Breast epithelium (tissue), 4 donors: ENCODE data around the gene RNF41. TPM values are rescaled to one million over a fixed set of nuclear protein-coding genes. Genes with fewer than 3 reads are reported as not detected.

Source experiments
- DNase-seq, 2 donors: peaks; one replicate each; pipeline ENCODE4 v3.0.0-alpha.2; 2019; ENCODE audit warnings: low spot score in 2 of 2
- H3K27ac ChIP-seq, 2 donors: fragments of 200-600 bp; sonication (generic) in 1 of 2; one replicate each; pipeline ENCODE4 v1.5.1; 2016 to 2019; ENCODE audit warnings: mild to moderate bottlenecking in 1 of 2
- H3K27me3 ChIP-seq, 2 donors: fragments of 200-600 bp; sonication (generic) in 1 of 2; one replicate each; pipeline versions ENCODE4 v1.5.1 to v1.6.0; 2017 to 2019; ENCODE audit warnings: control low read depth in 1 of 2, mild to moderate bottlenecking in 1 of 2
- H3K36me3 ChIP-seq: fragments of 200-600 bp; one replicate; pipeline ENCODE4 v1.5.1; 2019
- H3K4me1 ChIP-seq, 2 donors: fragments of 200-600 bp; sonication (generic); one replicate each; pipeline ENCODE4 v1.5.1; 2016 to 2019; ENCODE audit warnings: control low read depth in 1 of 2
- H3K4me3 ChIP-seq, 3 donors: fragments of 200-600 bp; sonication (generic); 1 replicate in 2 of 3; 2 replicates in 1 of 3; pipeline ENCODE4 v1.5.1; 2016 to 2019; ENCODE audit warnings: mild to moderate bottlenecking in 3 of 3, moderate library complexity in 2 of 3
- H3K9me3 ChIP-seq, 2 donors: fragments of 200-600 bp; sonication (generic) in 1 of 2; one replicate each; pipeline ENCODE4 v1.5.1; 2016 to 2019; ENCODE audit warnings: control low read depth in 1 of 2
- POLR2A ChIP-seq: fragments of 450-650 bp; IDR thresholded peaks from one replicate; pipeline ENCODE4 v1.6.1; 2016; ENCODE audit warnings: antibody characterized with exemption, mild to moderate bottlenecking, moderate library complexity
- POLR2AphosphoS5 ChIP-seq, 3 donors: sonication (generic); formaldehyde crosslinking; IDR thresholded peaks; one replicate each; pipeline ENCODE4 v1.6.1; 2017; ENCODE audit warnings: antibody characterized with exemption in 3 of 3
- intact Hi-C: fragments of 100-400 bp; cut with DNase I; formaldehyde crosslinking; loops from one replicate; pipeline ENCODE4 v1.15.1; 2023; ENCODE audit warnings: low total_unique reads
- total RNA-seq, 3 donors: library from RNA; depleted of rRNA; stranded (reverse); fragments of >200 nt; gene quantifications; one replicate each; pipeline ENCODE4 v1.1.0, GENCODE V29; 2016
- TF ChIP-seq, protein P1 (sequence below), 3 donors: fragments of 450-650 bp; IDR thresholded peaks; one replicate each; pipeline ENCODE4 v1.5.1; 2016 to 2017; ENCODE audit warnings: antibody characterized with exemption in 3 of 3, mild to moderate bottlenecking in 3 of 3, moderate library complexity in 3 of 3

The RNF41 gene
- total RNA-seq, 3 donors from 2014 or later: 64.4 to 86.6 (median 81.3) TPM

- Histone ChIP-seq H3K4me3 (no peak overlapping the region), H3K36me3 (peaks cover 20% of the 10 kb centered on the region), H3K4me1 (peaks cover 0 to 12% of the 10 kb centered on the region in 2 donors), H3K27me3 (no peaks in the 10 kb centered on the region), H3K9me3 (no peaks in the 10 kb centered on the region), H3K27ac (no peak overlapping the region)
- TF ChIP-seq POLR2A (no peak), POLR2AphosphoS5 (IDR thresholded peaks at IDR 0.05) (no peak)
- TF ChIP-seq, protein P1, sequence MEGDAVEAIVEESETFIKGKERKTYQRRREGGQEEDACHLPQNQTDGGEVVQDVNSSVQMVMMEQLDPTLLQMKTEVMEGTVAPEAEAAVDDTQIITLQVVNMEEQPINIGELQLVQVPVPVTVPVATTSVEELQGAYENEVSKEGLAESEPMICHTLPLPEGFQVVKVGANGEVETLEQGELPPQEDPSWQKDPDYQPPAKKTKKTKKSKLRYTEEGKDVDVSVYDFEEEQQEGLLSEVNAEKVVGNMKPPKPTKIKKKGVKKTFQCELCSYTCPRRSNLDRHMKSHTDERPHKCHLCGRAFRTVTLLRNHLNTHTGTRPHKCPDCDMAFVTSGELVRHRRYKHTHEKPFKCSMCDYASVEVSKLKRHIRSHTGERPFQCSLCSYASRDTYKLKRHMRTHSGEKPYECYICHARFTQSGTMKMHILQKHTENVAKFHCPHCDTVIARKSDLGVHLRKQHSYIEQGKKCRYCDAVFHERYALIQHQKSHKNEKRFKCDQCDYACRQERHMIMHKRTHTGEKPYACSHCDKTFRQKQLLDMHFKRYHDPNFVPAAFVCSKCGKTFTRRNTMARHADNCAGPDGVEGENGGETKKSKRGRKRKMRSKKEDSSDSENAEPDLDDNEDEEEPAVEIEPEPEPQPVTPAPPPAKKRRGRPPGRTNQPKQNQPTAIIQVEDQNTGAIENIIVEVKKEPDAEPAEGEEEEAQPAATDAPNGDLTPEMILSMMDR (IDR thresholded peaks at IDR 0.05): no peak
- DNase-seq: no peak
- intact Hi-C loops: no loop called here
These were observed 31.4 kb upstream of the RNF41 start for GRCh38 chr12:56253091-56253490.

- Histone ChIP-seq H3K4me1 (peaks cover 0 to 12% of the 10 kb centered on the region in 2 donors), H3K9me3 (no peaks in the 10 kb centered on the region), H3K36me3 (peaks cover 20% of the 10 kb centered on the region), H3K4me3 (no peak overlapping the region), H3K27ac (no peak overlapping the region), H3K27me3 (no peaks in the 10 kb centered on the region)
- TF ChIP-seq, protein P1 (IDR thresholded peaks at IDR 0.05): no peak
- TF ChIP-seq POLR2AphosphoS5 (IDR thresholded peaks at IDR 0.05) (no peak), POLR2A (no peak)
- intact Hi-C loops: no loop called here
- DNase-seq: no peak
These were observed 30.9 kb upstream of the RNF41 start for GRCh38 chr12:56252649-56253048.

GRCh38 chr12:56248711-56249110, 27.0 kb upstream of the RNF41 start:
- H3K36me3 ChIP-seq: peaks cover 32% of the 10 kb centered on the region

GRCh38 chr12:56247923-56248322, 26.2 kb upstream of the RNF41 start:
- DNase-seq: no peak
- no peaks in the 10 kb centered on the region for H3K27me3 ChIP-seq

More at GRCh38 chr12:56248711-56249110, 27.0 kb upstream of the RNF41 start:
- Histone ChIP-seq H3K4me3 (no peak overlapping the region), H3K27ac (no peak overlapping the region), H3K9me3 (no peaks in the 10 kb centered on the region), H3K4me1 (no peaks in the 10 kb centered on the region), H3K27me3 (no peaks in the 10 kb centered on the region)
- intact Hi-C loops: no loop called here
- TF ChIP-seq, protein P1 (IDR thresholded peaks at IDR 0.05): no peak
- TF ChIP-seq POLR2AphosphoS5 (IDR thresholded peaks at IDR 0.05) (no peak), POLR2A (no peak)
- DNase-seq: no peak

GRCh38 chr12:56244494-56244893, 22.8 kb upstream of the RNF41 start:
- H3K36me3 ChIP-seq: peaks cover 23% of the 10 kb centered on the region
- no peak overlapping the region for H3K27ac ChIP-seq
- TF ChIP-seq, protein P1 (IDR thresholded peaks at IDR 0.05): no peak
- TF ChIP-seq POLR2AphosphoS5 (IDR thresholded peaks at IDR 0.05): no peak
- no peak for TF ChIP-seq POLR2A
- H3K4me3 ChIP-seq: no peak overlapping the region
- no peaks in the 10 kb centered on the region for H3K9me3 ChIP-seq
- no peak for DNase-seq
- intact Hi-C loops: no loop called here
- H3K27me3 ChIP-seq: no peaks in the 10 kb centered on the region
- no peaks in the 10 kb centered on the region for H3K4me1 ChIP-seq

More at GRCh38 chr12:56247923-56248322, 26.2 kb upstream of the RNF41 start:
- intact Hi-C loops: no loop called here
- TF ChIP-seq POLR2A: no peak
- TF ChIP-seq, protein P1 (IDR thresholded peaks at IDR 0.05): no peak
- Histone ChIP-seq H3K4me3 (no peak overlapping the region), H3K36me3 (peaks cover 34% of the 10 kb centered on the region), H3K9me3 (no peaks in the 10 kb centered on the region), H3K27ac (no peak overlapping the region), H3K4me1 (no peaks in the 10 kb centered on the region)
